Fibroblast of villous mesenchyme (primary cell): Measurements from ENCODE around the gene TGM2. TPM values are rescaled to one million over a fixed set of nuclear protein-coding genes. Genes with fewer than 3 reads are reported as not detected.

Experiments
- DNase-seq: peaks from one replicate; pipeline ENCODE4 v3.0.0-alpha.2; 2010; ENCODE audit warnings: low read depth
- H3K4me3 ChIP-seq: 2 replicates; pipeline ENCODE4 v1.5.1; 2011; ENCODE audit warnings: low read depth, mild to moderate bottlenecking, low read length
- CTCF ChIP-seq: IDR thresholded peaks from 2 replicates; pipeline ENCODE4 v1.5.1; 2012; ENCODE audit warnings: low read depth, mild to moderate bottlenecking, low read length; ENCODE audit not compliant: insufficient read depth
- total RNA-seq: library from RNA; depleted of rRNA; stranded (reverse); fragments of >200 nt; gene quantifications from 2 replicates; pipeline ENCODE4 v1.2.3, GENCODE V29; 2012

Gene TGM2
- total RNA-seq, 1 donor = 2,020 TPM

GRCh38 chr20:38091441-38092216 lies 73.4 kb downstream of the TGM2 start:
- DNase-seq = peak; percentile 43
- no peak overlapping the region for H3K4me3 ChIP-seq
- no peak for TF ChIP-seq CTCF

DNA sequence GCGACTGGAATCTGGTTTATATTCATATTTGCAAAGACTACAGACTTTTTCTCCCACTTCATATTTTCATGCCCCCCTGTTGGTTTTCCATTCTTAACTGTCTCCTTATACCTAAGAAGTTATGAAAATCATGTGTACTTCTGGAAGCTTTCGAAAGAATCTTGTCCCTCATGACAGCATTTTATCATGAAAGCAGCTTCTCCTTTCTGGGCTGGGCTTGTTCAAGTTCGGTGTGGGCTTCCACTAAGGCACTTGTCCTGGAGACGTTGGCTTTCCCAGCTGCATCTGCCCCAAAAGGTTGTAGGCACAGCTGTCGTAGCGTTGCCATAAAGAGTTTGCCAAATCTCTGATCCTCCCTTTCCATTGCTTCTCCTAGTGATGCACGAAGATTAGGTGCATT lies 75.0 kb downstream of the TGM2 start:
- no peak for TF ChIP-seq CTCF
- H3K4me3 ChIP-seq = no peak overlapping the region
- no peak for DNase-seq

DNA sequence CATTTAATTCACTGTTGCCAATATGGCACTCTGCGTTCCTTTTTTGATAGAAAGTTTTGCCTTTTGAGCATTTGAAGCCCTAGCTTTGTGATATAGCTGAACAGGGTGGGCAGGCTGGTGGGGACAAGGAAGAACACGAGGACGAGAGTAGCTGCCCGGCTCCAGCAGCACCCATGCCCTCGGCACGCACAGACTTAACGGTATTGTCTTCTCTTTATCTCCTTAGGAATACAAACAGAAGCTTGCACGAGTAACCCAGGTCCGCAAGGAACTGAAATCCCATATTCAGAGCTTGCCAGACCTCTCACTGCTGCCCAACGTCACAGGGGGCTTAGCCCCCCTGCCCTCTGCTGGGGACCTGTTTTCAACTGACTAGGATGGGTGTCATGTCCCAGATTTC lies 75.6 kb downstream of the TGM2 start:
- DNase-seq = no peak
- no peak overlapping the region for H3K4me3 ChIP-seq
- no peak for TF ChIP-seq CTCF

DNA sequence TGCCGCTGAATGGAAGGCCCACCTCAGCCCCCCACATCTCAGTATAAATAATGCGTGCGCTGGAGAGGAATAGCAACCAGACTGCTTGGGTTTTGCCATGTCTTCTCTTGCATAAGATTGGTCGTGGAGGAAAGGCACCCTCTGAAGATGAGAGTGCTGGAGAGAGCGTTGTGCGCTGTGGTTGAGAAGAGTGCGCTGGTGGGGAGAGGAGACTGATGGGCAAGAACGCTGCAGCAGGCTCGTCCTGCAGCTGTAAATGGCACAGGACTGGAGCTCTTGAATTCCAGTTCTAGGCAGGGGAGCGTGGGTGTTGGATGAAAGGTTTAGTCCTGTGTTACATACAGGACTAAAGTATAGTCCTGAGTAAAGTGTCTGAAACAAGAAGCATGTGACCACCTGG lies 80.0 kb downstream of the TGM2 start:
- peak overlapping the region; percentile 60 for H3K4me3 ChIP-seq
- no peak for DNase-seq
- TF ChIP-seq CTCF = no peak

GRCh38 chr20:38084425-38084951 lies 80.6 kb downstream of the TGM2 start:
- no peak for TF ChIP-seq CTCF
- peak overlapping the region; percentile 60 for H3K4me3 ChIP-seq
- peak; percentile 99 for DNase-seq

DNA sequence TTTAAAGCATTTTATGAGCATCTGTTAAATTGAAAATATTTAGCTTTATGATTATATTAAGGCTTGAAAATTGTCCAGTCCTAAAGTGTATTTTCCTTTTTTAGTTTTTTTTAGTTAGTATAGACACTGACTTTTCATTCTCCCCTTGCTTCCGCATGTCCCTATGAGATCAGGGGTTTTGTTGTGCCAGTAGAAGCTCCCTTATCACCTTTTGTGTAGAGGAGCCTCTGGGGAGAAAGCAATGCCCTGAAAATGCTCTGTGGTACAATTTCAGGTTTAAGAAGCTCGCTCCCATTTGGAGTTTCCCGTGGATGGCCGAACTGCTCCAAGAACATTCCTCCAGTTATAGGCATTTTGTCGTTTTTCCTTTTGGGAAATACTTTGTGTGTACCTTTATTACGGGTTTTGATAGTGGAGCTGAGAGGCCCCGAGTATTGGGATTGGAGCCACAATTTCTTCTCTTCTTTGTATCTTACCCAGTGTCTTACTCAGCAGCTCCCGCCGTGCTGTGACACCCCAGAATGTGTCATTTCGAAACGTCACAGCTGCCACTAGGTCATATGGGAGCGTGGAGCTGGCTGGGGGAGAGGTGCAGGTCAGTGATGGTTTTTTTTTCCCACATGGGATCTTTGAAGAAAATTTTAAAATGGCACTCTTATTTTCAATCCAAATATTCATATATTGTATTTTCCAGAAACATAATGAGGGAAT lies 81.6 kb downstream of the TGM2 start:
- no peak for TF ChIP-seq CTCF
- no peak overlapping the region for H3K4me3 ChIP-seq
- peak; percentile 56 for DNase-seq
